Measurements from ENCODE around the gene CRYGB.

CRYGB gene

GRCh38 chr2:208136716-208137094 is 9.3 kb downstream of the CRYGB start:
- H3K9ac ChIP-seq (ENCODE audit: low read depth, low read length, poor library complexity, severe bottlenecking) = peak overlapping the region; percentile 6
- no peaks in the 10 kb centered on the region for H3K27me3 ChIP-seq (ENCODE audit: insufficient read depth, low read length, poor library complexity, severe bottlenecking)
- peak overlapping the region; percentile 58 for H2AFZ ChIP-seq (ENCODE audit: low read length)
- no peaks in the 10 kb centered on the region for H3K9me3 ChIP-seq (ENCODE audit: insufficient read depth, low read depth, low read length)
- TF ChIP-seq EZH2phosphoT487 (IDR thresholded peaks at IDR 0.05; ENCODE audit: borderline replicate concordance) (no peak), CTCF (conservative IDR thresholded peaks at IDR 0.05; ENCODE audit: low read length) (no peak)
- peaks cover 44% of the 10 kb centered on the region for H3K4me1 ChIP-seq (ENCODE audit: insufficient read depth, low read length, poor library complexity, severe bottlenecking)
- peak overlapping the region; percentile 21 for H3K4me2 ChIP-seq (ENCODE audit: low read depth, low read length, poor library complexity, severe bottlenecking)
- H3K79me2 ChIP-seq (ENCODE audit: insufficient read depth, low read length) = no peaks in the 10 kb centered on the region
- H3K36me3 ChIP-seq (ENCODE audit: insufficient read depth, low read length) = no peaks in the 10 kb centered on the region
- no peaks in the 10 kb centered on the region for H3K9me2 ChIP-seq (replicated peaks; ENCODE audit: low read depth, low read length)
- H3F3A ChIP-seq (ENCODE audit: low read depth) = peaks cover 4% of the 10 kb centered on the region; the same call in 1 of the 2 replicates
- no peak overlapping the region for H3K4me3 ChIP-seq (ENCODE audit: low read length, poor library complexity, severe bottlenecking)
- no peaks in the 10 kb centered on the region for H4K20me1 ChIP-seq (ENCODE audit: insufficient read depth, low read length, poor library complexity, severe bottlenecking)

GRCh38 chr2:208135794-208136715 is 9.9 kb downstream of the CRYGB start:
- peak overlapping the region; percentile 62 for H3K4me2 ChIP-seq (ENCODE audit: low read depth, low read length, poor library complexity, severe bottlenecking)
- no peaks in the 10 kb centered on the region for H3K9me2 ChIP-seq (replicated peaks; ENCODE audit: low read depth, low read length)
- TF ChIP-seq EZH2phosphoT487 (IDR thresholded peaks at IDR 0.05; ENCODE audit: borderline replicate concordance) = no peak
- no peak for TF ChIP-seq CTCF (conservative IDR thresholded peaks at IDR 0.05; ENCODE audit: low read length)
- no peaks in the 10 kb centered on the region for H4K20me1 ChIP-seq (ENCODE audit: insufficient read depth, low read length, poor library complexity, severe bottlenecking)
- no peaks in the 10 kb centered on the region for H3K36me3 ChIP-seq (ENCODE audit: insufficient read depth, low read length)
- H3K27me3 ChIP-seq (ENCODE audit: insufficient read depth, low read length, poor library complexity, severe bottlenecking) = no peaks in the 10 kb centered on the region
- peaks cover 44% of the 10 kb centered on the region for H3K4me1 ChIP-seq (ENCODE audit: insufficient read depth, low read length, poor library complexity, severe bottlenecking)
- no peaks in the 10 kb centered on the region for H3K79me2 ChIP-seq (ENCODE audit: insufficient read depth, low read length)
- no peaks in the 10 kb centered on the region for H3K9me3 ChIP-seq (ENCODE audit: insufficient read depth, low read depth, low read length)
- peak overlapping the region; percentile 58; the same call in 1 of the 2 replicates for H2AFZ ChIP-seq (ENCODE audit: low read length)
- no peak overlapping the region for H3K4me3 ChIP-seq (ENCODE audit: low read length, poor library complexity, severe bottlenecking)
- peaks cover 4% of the 10 kb centered on the region; the same call in 1 of the 2 replicates for H3F3A ChIP-seq (ENCODE audit: low read depth)
- H3K9ac ChIP-seq (ENCODE audit: low read depth, low read length, poor library complexity, severe bottlenecking) = peak overlapping the region; percentile 47

- H3K27me3 ChIP-seq (ENCODE audit: insufficient read depth, low read length, poor library complexity, severe bottlenecking) = no peaks in the 10 kb centered on the region
- peak overlapping the region; percentile 47 for H3K9ac ChIP-seq (ENCODE audit: low read depth, low read length, poor library complexity, severe bottlenecking)
- H2AFZ ChIP-seq (ENCODE audit: low read length) = peak overlapping the region; percentile 10; the same call in 1 of the 2 replicates
Observed at GRCh38 chr2:208134928-208135586, 10.9 kb downstream of the CRYGB start.

More at GRCh38 chr2:208134928-208135586, 10.9 kb downstream of the CRYGB start:
- TF ChIP-seq CTCF (conservative IDR thresholded peaks at IDR 0.05; ENCODE audit: low read length) = no peak
- no peak for TF ChIP-seq EZH2phosphoT487 (IDR thresholded peaks at IDR 0.05; ENCODE audit: borderline replicate concordance)
- no peaks in the 10 kb centered on the region for H3K79me2 ChIP-seq (ENCODE audit: insufficient read depth, low read length)
- no peaks in the 10 kb centered on the region for H3K9me3 ChIP-seq (ENCODE audit: insufficient read depth, low read depth, low read length)
- peak overlapping the region; percentile 30 for H3K4me3 ChIP-seq (ENCODE audit: low read length, poor library complexity, severe bottlenecking)
- peaks cover 4% of the 10 kb centered on the region; the same call in 1 of the 2 replicates for H3F3A ChIP-seq (ENCODE audit: low read depth)
- no peaks in the 10 kb centered on the region for H4K20me1 ChIP-seq (ENCODE audit: insufficient read depth, low read length, poor library complexity, severe bottlenecking)
- peaks cover 44% of the 10 kb centered on the region for H3K4me1 ChIP-seq (ENCODE audit: insufficient read depth, low read length, poor library complexity, severe bottlenecking)
- no peaks in the 10 kb centered on the region for H3K36me3 ChIP-seq (ENCODE audit: insufficient read depth, low read length)
- H3K4me2 ChIP-seq (ENCODE audit: low read depth, low read length, poor library complexity, severe bottlenecking) = peak overlapping the region; percentile 62
- H3K9me2 ChIP-seq (replicated peaks; ENCODE audit: low read depth, low read length) = no peaks in the 10 kb centered on the region

All from Loucy (cell line).